Astrocyte of the spinal cord (primary cell): ENCODE results near the gene SETBP1.

Source experiments
- DNase-seq: peaks from one replicate; pipeline ENCODE4 v3.0.0; 2011; ENCODE audit warnings: low read depth, low spot score
- H3K4me3 ChIP-seq: 2 replicates; pipeline ENCODE4 v1.5.1; 2011; ENCODE audit warnings: low read depth, mild to moderate bottlenecking, low read length, moderate library complexity
- CTCF ChIP-seq: IDR thresholded peaks from 2 replicates; pipeline ENCODE4 v1.5.1; 2012; ENCODE audit warnings: low read depth, mild to moderate bottlenecking, low read length, inconsistent platforms
- in situ Hi-C: cut with HindIII; loops from 2 replicates; pipeline ENCODE4 v1.10.0; 2017; ENCODE audit warnings: low sequenced_read_pairs

The SETBP1 gene

GRCh38 chr18:45046228-45046627, 365.5 kb downstream of the SETBP1 start:
- in situ Hi-C loops = no loop called here
- no peak for DNase-seq
- TF ChIP-seq CTCF = no peak
- H3K4me3 ChIP-seq = no peak overlapping the region

GRCh38 chr18:45046961-45047360, 366.3 kb downstream of the SETBP1 start:
- in situ Hi-C loops = no loop called here
- DNase-seq = no peak
- H3K4me3 ChIP-seq = no peak overlapping the region
- no peak for TF ChIP-seq CTCF

- H3K4me3 ChIP-seq = no peak overlapping the region
- DNase-seq = peak; percentile 5
- in situ Hi-C loops = no loop called here
- TF ChIP-seq CTCF = no peak
Observed at GRCh38 chr18:45049578-45050319, 369.1 kb downstream of the SETBP1 start.

GRCh38 chr18:45050712-45051601, 370.3 kb downstream of the SETBP1 start:
- in situ Hi-C loops = no loop called here
- DNase-seq = peak; percentile 89

GRCh38 chr18:45054636-45055035, 373.9 kb downstream of the SETBP1 start:
- in situ Hi-C loops = no loop called here
- TF ChIP-seq CTCF = no peak
- no peak for DNase-seq
- H3K4me3 ChIP-seq = no peak overlapping the region

More at GRCh38 chr18:45050712-45051601, 370.3 kb downstream of the SETBP1 start:
- TF ChIP-seq CTCF = no peak
- H3K4me3 ChIP-seq = no peak overlapping the region

GRCh38 chr18:45055811-45056210, 375.1 kb downstream of the SETBP1 start:
- H3K4me3 ChIP-seq = no peak overlapping the region
- no peak for TF ChIP-seq CTCF
- in situ Hi-C loops = no loop called here
- no peak for DNase-seq
